Cardiac atrium fibroblast (primary cell): ENCODE results near the gene GAPT. TPM values are rescaled to one million over a fixed set of nuclear protein-coding genes. Genes with fewer than 3 reads are reported as not detected.

Experiments used
- total RNA-seq: library from RNA; depleted of rRNA; stranded (reverse); fragments of >200 nt; gene quantifications from 2 replicates; pipeline ENCODE4 v1.2.3, GENCODE V29; 2015

The GAPT gene
- not detected in 2 replicates for total RNA-seq

GRCh38 chr5:58491216-58491892, at the start of gene GAPT:
Gene GAPT, plus strand, starts transcription at chr5:58491435. Its CDS starts 3,102 bp downstream, at chr5:58494537.

GRCh38 chr5:58460002-58460731, 31.1 kb upstream of the GAPT start, which contains the start of gene PLK2:
Gene PLK2, minus strand, starts transcription at chr5:58460086. Its CDS starts 127 bp downstream, at chr5:58459959.

Other genes with a start within 250 kb of the GAPT start
- 512 and 565 TPM in 2 replicates for gene PLK2, start 31.3 kb upstream of the GAPT start, total RNA-seq
- gene RAB3C, start 91.6 kb downstream of the GAPT start, total RNA-seq = not detected in 2 replicates